ENCODE measurements around the gene URI1. TPM values are rescaled to one million over a fixed set of nuclear protein-coding genes. Genes with fewer than 3 reads are reported as not detected.
"Not testable (repeated sequence)": the region's sequence is repeated elsewhere in the genome, so short reads cannot be mapped to it uniquely, and the experiment has no call there.

URI1 gene
- total RNA-seq, 2 donors from 2014 or later: 37.9 to 41.4 TPM

DNA sequence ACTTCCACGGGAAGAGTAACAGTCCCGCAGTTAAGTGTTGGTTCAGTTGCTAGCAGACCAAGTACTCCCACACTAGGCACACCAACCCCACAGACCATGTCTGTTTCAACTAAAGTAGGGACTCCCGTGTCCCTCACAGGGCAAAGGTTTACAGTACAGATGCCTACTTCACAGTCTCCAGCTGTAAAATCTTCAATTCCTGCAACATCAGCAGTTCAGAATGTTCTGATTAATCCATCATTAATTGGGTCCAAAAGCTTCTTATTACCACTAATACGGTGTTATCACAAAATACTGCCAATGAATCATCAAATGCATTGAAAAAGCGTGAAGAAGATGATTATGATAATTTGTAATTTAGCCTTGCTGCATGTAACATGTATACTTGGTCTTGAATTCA lies 95.8 kb downstream of the URI1 start:
- no peak overlapping the region for H3K27ac ChIP-seq
- H3K27me3 ChIP-seq: no peaks in the 10 kb centered on the region
- intact Hi-C loops (cut with DNase I): no loop called here
- no peaks in the 10 kb centered on the region for H3K4me1 ChIP-seq
- no peak for DNase-seq
- H3K9me3 ChIP-seq: no peaks in the 10 kb centered on the region
- no peak overlapping the region for H3K4me3 ChIP-seq
- TF ChIP-seq, protein P1, sequence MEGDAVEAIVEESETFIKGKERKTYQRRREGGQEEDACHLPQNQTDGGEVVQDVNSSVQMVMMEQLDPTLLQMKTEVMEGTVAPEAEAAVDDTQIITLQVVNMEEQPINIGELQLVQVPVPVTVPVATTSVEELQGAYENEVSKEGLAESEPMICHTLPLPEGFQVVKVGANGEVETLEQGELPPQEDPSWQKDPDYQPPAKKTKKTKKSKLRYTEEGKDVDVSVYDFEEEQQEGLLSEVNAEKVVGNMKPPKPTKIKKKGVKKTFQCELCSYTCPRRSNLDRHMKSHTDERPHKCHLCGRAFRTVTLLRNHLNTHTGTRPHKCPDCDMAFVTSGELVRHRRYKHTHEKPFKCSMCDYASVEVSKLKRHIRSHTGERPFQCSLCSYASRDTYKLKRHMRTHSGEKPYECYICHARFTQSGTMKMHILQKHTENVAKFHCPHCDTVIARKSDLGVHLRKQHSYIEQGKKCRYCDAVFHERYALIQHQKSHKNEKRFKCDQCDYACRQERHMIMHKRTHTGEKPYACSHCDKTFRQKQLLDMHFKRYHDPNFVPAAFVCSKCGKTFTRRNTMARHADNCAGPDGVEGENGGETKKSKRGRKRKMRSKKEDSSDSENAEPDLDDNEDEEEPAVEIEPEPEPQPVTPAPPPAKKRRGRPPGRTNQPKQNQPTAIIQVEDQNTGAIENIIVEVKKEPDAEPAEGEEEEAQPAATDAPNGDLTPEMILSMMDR (IDR thresholded peaks at IDR 0.05): no peak
- no peaks in the 10 kb centered on the region for H3K36me3 ChIP-seq
- H3K9ac ChIP-seq (ENCODE audit: low read depth in 2 of 2, low read length in 2 of 2): no peak overlapping the region

DNA sequence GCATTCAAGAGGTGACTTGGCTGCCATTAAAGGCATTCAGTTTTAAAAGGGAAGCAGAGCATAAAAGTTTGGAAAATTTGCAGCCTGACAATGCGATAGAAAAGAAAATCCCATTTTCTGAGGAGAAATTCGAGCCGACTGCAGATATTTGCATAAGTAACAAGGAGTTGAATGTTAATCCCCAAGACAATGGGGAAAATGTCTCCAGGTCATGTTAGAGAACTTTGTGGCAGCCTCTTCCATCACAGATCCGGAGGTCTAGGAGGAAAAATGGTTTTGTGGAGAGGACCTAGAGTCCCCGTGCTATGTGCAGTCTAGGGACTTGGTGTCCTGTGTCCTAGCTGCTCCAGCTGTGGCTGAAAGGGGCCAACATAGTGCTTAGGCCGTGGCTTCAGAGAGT lies 99.9 kb downstream of the URI1 start:
- H3K4me1 ChIP-seq; H3K27me3 ChIP-seq; DNase-seq; H3K9ac ChIP-seq (ENCODE audit: low read depth in 2 of 2, low read length in 2 of 2); H3K27ac ChIP-seq; H3K4me3 ChIP-seq; H3K36me3 ChIP-seq; H3K9me3 ChIP-seq; intact Hi-C loops (cut with DNase I): not testable (repeated sequence)

DNA sequence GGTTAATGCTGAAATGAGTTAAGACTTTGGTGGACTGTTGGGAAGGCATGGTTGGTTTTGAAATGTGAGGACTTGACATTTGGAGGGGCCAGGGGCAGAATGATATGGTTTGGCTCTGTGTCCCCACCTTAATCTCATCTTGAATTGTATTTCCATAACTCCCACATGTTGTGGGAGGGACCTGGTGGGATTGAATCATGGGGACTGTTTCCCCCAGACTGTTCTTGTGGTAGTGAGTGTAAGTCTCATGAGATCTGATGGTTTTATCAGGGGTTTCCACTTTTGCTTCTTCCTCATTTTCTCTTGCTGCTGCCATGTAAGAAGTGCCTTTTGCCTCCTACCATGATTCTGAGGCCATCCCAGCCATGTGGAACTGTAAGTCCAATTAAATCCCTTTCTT lies 101.0 kb downstream of the URI1 start:
- H3K9ac ChIP-seq (ENCODE audit: low read depth in 2 of 2, low read length in 2 of 2); H3K4me1 ChIP-seq; H3K27me3 ChIP-seq; H3K4me3 ChIP-seq; intact Hi-C loops (cut with DNase I); H3K9me3 ChIP-seq; H3K36me3 ChIP-seq; H3K27ac ChIP-seq; DNase-seq: not testable (repeated sequence)

- H3K27ac ChIP-seq: no peak overlapping the region
- no peak overlapping the region for H3K4me3 ChIP-seq
- H3K4me1 ChIP-seq: no peaks in the 10 kb centered on the region
- DNase-seq: no peak
- H3K9ac ChIP-seq (ENCODE audit: low read depth in 2 of 2, low read length in 2 of 2): no peak overlapping the region
- no peaks in the 10 kb centered on the region for H3K27me3 ChIP-seq
- no peaks in the 10 kb centered on the region for H3K9me3 ChIP-seq
- H3K36me3 ChIP-seq: no peaks in the 10 kb centered on the region
- intact Hi-C loops (cut with DNase I): no loop called here
- TF ChIP-seq, protein P1 (IDR thresholded peaks at IDR 0.05): no peak
Observed at GRCh38 chr19:30044273-30045248, 102.5 kb downstream of the URI1 start.

DNA sequence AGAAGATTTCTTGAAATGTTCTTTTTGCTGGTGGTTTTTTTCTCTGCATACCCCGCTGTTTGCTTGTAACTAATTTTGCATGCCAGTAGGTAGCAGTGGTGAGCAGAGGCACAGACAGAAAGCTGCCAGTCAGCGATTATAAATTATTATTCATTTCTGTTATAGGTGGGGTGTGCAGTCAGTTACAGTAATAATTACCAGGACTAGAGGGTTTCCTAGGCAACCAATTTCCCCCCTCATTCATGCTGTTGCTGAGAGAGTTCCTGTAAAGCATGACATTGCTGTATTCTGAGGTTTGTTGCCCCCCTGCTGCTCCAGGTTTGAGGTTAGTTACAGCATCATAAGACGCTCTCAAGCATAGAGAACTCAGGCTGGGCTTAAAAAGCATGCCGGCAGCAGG lies 104.5 kb downstream of the URI1 start:
- Histone ChIP-seq H3K27ac (no peak overlapping the region), H3K36me3 (no peaks in the 10 kb centered on the region), H3K4me1 (no peaks in the 10 kb centered on the region), H3K9ac (ENCODE audit: low read depth in 2 of 2, low read length in 2 of 2) (no peak overlapping the region), H3K9me3 (no peaks in the 10 kb centered on the region), H3K27me3 (no peaks in the 10 kb centered on the region), H3K4me3 (no peak overlapping the region)
- intact Hi-C loops (cut with DNase I): no loop called here
- TF ChIP-seq, protein P1 (IDR thresholded peaks at IDR 0.05): no peak
- DNase-seq: no peak

GRCh38 chr19:30047432-30047831 lies 105.4 kb downstream of the URI1 start:
- no peaks in the 10 kb centered on the region for H3K4me1 ChIP-seq
- TF ChIP-seq, protein P1 (IDR thresholded peaks at IDR 0.05): no peak
- peak; percentile 39 for DNase-seq

More at GRCh38 chr19:30047432-30047831, 105.4 kb downstream of the URI1 start:
- no peak overlapping the region for H3K9ac ChIP-seq (ENCODE audit: low read depth in 2 of 2, low read length in 2 of 2)
- intact Hi-C loops (cut with DNase I): no loop called here
- no peaks in the 10 kb centered on the region for H3K9me3 ChIP-seq
- H3K4me3 ChIP-seq: no peak overlapping the region
- H3K36me3 ChIP-seq: no peaks in the 10 kb centered on the region
- no peak overlapping the region for H3K27ac ChIP-seq
- no peaks in the 10 kb centered on the region for H3K27me3 ChIP-seq

All from colonic mucosa (tissue), 4 donors.